Mononuclear cell (primary cell): ENCODE data around the gene RFX1. TPM values are rescaled to one million over a fixed set of nuclear protein-coding genes. Genes with fewer than 3 reads are reported as not detected.
A peak's percentile ranks its signal among the peaks of the same experiment; 100 is the strongest.

Experiments
- H3K27me3 ChIP-seq: 2 replicates; pipeline ENCODE4 v1.6.0; 2011; ENCODE audit warnings: low read length, control low read depth; ENCODE audit not compliant: insufficient read depth
- H3K4me1 ChIP-seq: 2 replicates; pipeline ENCODE4 v1.5.1; 2011; ENCODE audit warnings: mild to moderate bottlenecking, low read length, control low read depth; ENCODE audit not compliant: insufficient read depth
- H3K4me3 ChIP-seq: 2 replicates; pipeline ENCODE4 v1.5.1; 2011; ENCODE audit warnings: mild to moderate bottlenecking, low read length, moderate library complexity
- H3K9me3 ChIP-seq: 2 replicates; pipeline ENCODE4 v1.5.1; 2011; ENCODE audit warnings: low read depth, mild to moderate bottlenecking, control low read depth, low read length
- total RNA-seq: library from RNA; depleted of rRNA; stranded (reverse); fragments of >200 nt; gene quantifications from one replicate; pipeline ENCODE4 v1.2.3, GENCODE V29; 2012

RFX1 gene
- total RNA-seq, 1 donor, result 2.5 TPM

DNA sequence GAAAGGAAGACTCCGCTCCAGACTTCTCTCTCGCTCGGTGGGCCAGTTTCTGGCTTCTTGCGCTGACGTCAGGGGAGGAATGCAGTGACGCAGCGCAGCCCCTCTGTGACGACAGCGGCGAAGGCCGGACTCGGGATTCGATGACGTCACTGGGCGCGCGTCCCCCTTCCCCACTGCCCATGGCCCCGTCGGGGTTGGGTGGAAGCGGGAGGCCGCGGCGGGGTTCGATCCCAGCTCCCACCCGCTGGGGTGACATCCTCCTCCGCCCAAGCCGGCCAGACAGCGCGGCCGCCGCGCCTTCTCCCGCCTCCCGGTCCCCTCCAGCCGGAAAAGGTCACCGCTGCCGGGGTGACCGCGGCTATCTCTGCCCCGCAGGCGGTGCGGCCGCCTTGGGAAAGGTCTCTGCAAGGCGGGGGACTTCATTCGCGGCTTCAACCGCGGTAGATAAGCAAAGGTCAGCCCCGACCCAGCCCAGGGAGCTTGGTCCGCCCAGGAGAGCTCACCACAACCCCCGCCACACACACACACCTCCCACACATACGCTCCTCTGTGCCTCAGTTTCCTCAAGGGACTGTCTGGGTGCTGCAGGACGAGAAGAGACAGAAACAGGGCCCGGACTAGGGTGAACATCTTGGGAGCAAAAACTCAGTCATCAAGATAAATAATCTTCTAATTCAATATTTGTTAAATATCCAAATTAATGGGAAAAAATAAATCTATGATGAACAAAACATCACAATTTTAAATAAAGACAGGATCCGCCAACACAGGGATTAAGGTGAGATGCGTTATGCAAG lies 844 bp upstream of the RFX1 start:
- Histone ChIP-seq H3K4me3 (peak overlapping the region; percentile 82), H3K4me1 (peaks cover 40% of the 10 kb centered on the region), H3K9me3 (no peaks in the 10 kb centered on the region), H3K27me3 (no peaks in the 10 kb centered on the region)

- H3K4me3 ChIP-seq, result peak overlapping the region; percentile 82
- H3K9me3 ChIP-seq, result no peaks in the 10 kb centered on the region
- H3K27me3 ChIP-seq, result no peaks in the 10 kb centered on the region
- H3K4me1 ChIP-seq, result peaks cover 55% of the 10 kb centered on the region
Observed at GRCh38 chr19:14005349-14006084, 603 bp downstream of the RFX1 start.

- Histone ChIP-seq H3K4me1 (peaks cover 58% of the 10 kb centered on the region), H3K4me3 (peak overlapping the region; percentile 82), H3K27me3 (no peaks in the 10 kb centered on the region), H3K9me3 (no peaks in the 10 kb centered on the region)
Observed at GRCh38 chr19:14004619-14005348, 1.3 kb downstream of the RFX1 start.

DNA sequence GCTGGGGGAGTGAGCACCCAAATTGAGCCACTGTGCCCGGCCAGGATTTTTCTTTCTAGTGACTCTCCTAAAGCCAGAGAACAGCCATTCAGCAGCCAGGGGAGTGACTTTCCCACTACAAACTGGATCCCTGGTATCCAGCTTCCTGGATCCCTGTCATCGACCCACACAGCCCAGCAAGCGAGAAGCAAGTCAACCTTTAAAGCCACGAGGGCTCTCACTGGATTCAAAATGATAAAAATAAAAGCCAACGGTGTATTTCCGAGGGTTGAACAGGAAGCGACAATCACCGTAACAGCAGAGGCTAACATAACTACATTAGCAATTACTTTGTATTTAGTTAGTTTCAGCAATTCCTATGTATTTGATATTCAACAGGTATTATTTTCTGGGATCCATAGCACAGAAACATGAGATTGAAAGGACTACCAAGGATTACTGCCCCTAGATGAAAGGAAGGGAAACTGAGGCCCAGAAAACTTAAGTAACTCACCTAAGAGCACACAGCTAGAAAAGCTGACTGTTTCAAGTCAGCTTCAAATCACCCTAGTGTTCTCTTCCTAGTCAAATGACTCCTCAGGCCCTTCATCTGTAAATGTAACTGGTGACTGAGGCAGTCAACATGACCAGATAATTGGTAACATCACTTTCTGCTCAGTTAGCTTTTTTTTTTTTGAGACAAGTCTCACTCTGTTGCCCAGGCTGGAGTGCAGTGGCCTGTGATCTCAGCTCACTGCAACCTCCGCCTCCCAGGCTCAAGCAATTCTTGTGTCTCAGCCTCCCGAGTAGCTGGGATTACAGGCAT lies 2.7 kb downstream of the RFX1 start:
- Histone ChIP-seq H3K4me1 (peaks cover 58% of the 10 kb centered on the region), H3K4me3 (no peak overlapping the region), H3K9me3 (no peaks in the 10 kb centered on the region), H3K27me3 (no peaks in the 10 kb centered on the region)

GRCh38 chr19:14002571-14003250 lies 3.4 kb downstream of the RFX1 start:
- H3K27me3 ChIP-seq, result no peaks in the 10 kb centered on the region
- H3K4me1 ChIP-seq, result peaks cover 58% of the 10 kb centered on the region
- no peak overlapping the region for H3K4me3 ChIP-seq
- no peaks in the 10 kb centered on the region for H3K9me3 ChIP-seq

DNA sequence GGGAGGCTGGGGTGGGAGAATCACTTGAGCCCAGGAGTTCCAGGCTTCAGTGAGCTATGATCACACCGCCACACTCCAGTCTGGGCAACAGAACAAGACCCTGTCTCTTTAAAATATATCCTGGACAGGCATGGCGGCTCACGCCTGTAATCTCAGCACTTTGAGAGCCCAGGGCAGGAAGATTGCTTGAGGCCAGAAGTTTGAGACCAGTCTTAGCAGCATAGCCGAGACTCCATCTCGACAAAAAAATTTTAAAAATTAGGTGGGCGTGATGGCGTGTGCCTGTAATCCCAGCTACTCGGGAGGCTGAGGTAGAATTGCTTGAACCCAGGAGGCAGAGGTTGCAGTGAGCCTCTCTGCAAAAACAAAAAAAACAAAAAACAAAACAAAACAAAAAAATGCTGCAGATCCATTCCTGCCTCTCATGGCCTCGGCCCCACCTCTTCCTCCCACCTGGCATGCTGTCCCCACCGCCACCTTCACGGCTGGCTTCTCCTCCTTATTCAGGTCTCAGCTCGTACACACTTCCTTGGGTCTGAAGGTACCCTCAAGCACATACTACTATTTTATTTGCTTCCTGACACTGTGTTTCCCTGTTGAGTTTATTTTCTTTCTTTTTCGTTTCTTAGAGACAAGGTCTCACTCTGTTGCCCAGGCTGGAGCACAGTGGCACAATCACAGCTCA lies 5.3 kb downstream of the RFX1 start:
- Histone ChIP-seq H3K4me3 (no peak overlapping the region), H3K9me3 (no peaks in the 10 kb centered on the region), H3K27me3 (no peaks in the 10 kb centered on the region), H3K4me1 (peaks cover 54% of the 10 kb centered on the region)

GRCh38 chr19:13999085-13999484 lies 7.0 kb downstream of the RFX1 start:
- H3K4me1 ChIP-seq, result peaks cover 39% of the 10 kb centered on the region
- no peaks in the 10 kb centered on the region for H3K9me3 ChIP-seq
- H3K27me3 ChIP-seq, result no peaks in the 10 kb centered on the region
- H3K4me3 ChIP-seq, result no peak overlapping the region

DNA sequence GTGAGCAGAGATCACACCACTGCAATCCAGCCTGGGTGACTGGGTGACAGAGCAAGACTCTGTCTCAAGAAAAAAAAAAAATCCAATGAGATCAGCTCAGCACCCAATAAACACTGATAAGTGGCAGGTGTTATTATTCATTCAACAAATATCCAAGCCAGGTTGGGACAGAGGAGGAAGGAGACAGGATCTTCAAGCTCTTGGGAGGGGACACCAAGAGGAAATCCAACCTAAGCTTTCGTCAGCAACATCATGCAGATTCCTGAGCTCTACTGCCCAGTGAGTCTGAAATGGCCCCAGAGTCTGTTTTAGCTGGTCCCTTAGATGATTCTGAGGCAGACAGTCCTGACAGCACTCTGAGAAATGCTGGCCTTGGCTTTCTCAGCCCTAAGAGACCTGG lies 7.7 kb downstream of the RFX1 start:
- no peaks in the 10 kb centered on the region for H3K9me3 ChIP-seq
- H3K4me3 ChIP-seq, result no peak overlapping the region
- H3K4me1 ChIP-seq, result peaks cover 33% of the 10 kb centered on the region
- H3K27me3 ChIP-seq, result no peaks in the 10 kb centered on the region

DNA sequence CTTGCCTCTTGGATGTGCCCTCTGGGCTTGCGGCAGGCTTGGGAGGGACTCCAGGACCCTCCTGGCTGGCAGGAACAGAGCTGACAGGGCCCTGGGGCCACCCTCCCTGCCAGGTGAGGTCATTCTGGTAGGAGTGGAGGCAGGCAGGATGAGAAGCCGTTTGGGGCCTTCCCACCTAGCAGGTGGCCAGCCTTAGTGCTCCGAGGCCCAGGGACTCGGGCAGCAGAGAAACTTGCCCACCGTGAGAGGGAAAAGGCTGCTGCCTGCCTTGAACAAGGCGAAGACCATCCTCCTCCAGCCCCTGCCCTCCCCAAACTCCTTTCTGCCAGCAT lies 8.5 kb downstream of the RFX1 start:
- Histone ChIP-seq H3K27me3 (no peaks in the 10 kb centered on the region), H3K4me3 (no peak overlapping the region), H3K9me3 (no peaks in the 10 kb centered on the region), H3K4me1 (peaks cover 24% of the 10 kb centered on the region)

GRCh38 chr19:13996928-13997630 lies 9.0 kb downstream of the RFX1 start:
- no peaks in the 10 kb centered on the region for H3K27me3 ChIP-seq
- no peak overlapping the region for H3K4me3 ChIP-seq
- H3K4me1 ChIP-seq, result peaks cover 19% of the 10 kb centered on the region
- no peaks in the 10 kb centered on the region for H3K9me3 ChIP-seq

GRCh38 chr19:13995878-13996765 lies 10.0 kb downstream of the RFX1 start:
- Histone ChIP-seq H3K9me3 (no peaks in the 10 kb centered on the region), H3K4me1 (peaks cover 10% of the 10 kb centered on the region), H3K27me3 (no peaks in the 10 kb centered on the region)

DNA sequence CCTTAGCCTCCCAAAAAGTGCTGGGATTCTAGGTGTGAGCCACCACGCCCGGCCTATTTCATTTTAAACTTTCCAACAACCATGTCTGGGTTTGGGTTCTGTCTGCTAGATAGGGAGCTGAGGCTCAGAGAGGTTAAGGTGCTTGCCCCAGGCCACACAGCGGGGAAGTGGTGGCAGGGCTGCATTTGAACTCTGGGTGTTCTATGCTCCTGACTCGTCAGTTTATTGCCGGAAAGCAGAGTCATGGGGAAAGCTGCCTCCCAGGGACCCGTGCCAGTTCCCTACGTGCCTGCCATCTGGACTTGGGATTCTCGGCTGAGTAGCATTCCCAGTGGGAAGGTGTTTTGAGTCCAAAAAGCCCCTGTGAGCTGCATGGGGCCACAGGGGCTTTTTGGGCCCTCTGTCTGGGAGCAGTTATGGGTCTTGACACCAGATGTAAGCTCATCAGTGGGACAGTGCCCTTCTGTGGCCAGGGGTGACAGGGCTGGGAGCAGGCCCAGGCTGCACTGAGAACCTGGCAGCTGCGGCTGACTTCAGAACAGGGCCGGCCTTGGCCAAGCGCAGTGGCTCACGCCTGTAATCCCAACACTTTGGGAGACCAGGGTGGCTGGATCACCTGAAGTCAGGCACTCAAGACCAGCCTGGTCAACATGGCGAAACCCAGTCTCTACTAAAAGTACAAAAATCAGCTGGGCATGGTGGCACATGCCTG lies 10.9 kb downstream of the RFX1 start:
- no peak overlapping the region for H3K4me3 ChIP-seq
- H3K27me3 ChIP-seq, result no peaks in the 10 kb centered on the region
- peaks cover under 1% of the 10 kb centered on the region for H3K4me1 ChIP-seq
- H3K9me3 ChIP-seq, result no peaks in the 10 kb centered on the region

More at GRCh38 chr19:13995878-13996765, 10.0 kb downstream of the RFX1 start:
- H3K4me3 ChIP-seq, result no peak overlapping the region
